ENCODE results near the gene NRGN.
A peak's percentile ranks its signal among the peaks of the same experiment; 100 is the strongest.

NRGN gene

DNA sequence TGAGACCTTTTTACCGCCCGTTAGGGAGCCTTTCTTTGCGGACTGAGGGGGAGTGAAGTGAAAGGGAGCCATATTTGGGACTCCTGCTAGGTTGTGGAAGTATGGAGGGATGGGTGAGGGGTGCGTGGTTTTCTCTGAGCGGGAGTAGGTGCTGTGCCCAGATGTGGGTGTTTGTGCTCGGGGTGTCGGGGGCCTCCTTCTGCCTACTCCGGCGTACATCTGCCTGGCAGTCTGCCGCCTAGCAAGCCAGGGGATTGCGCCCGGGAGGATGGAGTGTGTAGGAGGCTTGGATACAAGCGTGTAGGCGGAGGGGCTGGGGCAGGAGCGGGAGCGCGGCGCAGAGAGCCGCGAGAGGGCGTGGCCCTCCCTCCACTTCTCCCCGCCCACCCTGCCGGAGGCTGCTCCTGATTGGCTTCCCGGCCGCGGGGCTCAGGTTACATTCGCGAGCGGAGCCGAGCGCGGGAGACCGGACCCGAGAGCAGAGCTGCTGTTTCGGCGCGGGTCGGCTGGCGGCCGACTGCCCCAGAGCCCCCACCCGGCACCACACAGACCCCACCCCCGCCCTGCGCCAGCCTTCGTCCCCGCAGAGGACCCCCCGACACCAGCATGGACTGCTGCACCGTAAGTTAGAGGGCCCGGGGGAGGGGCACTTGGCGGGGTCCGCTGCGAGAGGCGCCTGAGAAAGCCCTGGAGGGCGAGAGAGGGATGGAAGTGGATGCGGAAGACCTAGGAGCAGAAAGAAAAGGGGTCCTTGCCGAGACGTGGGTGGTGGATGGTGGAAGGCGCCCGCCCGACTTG, at the start of gene NRGN:
NRGN (plus strand) TSS at position 464 of the 798 bp plus-strand sequence; CDS start at position 607, 143 bp downstream.
- TF ChIP-seq TAF1 (IDR thresholded peaks at IDR 0.05; ENCODE audit: low read depth) (peak; percentile 41; the same call in 1 of the 2 replicates), TCF12 (IDR thresholded peaks at IDR 0.05; ENCODE audit: low read depth) (no peak; the same call in 1 of the 2 replicates), TEAD4 (IDR thresholded peaks at IDR 0.05) (no peak), CREB1 (IDR thresholded peaks at IDR 0.05; ENCODE audit: low read depth) (no peak), RAD21 (IDR thresholded peaks at IDR 0.05; ENCODE audit: low read depth) (no peak), ZBTB7A (IDR thresholded peaks at IDR 0.05; ENCODE audit: low read depth) (0 out of 2 replicates have a peak, but pooled peaks have one; percentile 32), YY1 (IDR thresholded peaks at IDR 0.05; ENCODE audit: low read depth) (0 out of 2 replicates have a peak, but pooled peaks have one; percentile 32), CEBPB (IDR thresholded peaks at IDR 0.05) (no peak), NFIC (IDR thresholded peaks at IDR 0.05) (no peak; the same call in 1 of the 2 replicates), EGR1 (IDR thresholded peaks at IDR 0.05) (peak; percentile 88)
- TF ChIP-seq, protein P1, sequence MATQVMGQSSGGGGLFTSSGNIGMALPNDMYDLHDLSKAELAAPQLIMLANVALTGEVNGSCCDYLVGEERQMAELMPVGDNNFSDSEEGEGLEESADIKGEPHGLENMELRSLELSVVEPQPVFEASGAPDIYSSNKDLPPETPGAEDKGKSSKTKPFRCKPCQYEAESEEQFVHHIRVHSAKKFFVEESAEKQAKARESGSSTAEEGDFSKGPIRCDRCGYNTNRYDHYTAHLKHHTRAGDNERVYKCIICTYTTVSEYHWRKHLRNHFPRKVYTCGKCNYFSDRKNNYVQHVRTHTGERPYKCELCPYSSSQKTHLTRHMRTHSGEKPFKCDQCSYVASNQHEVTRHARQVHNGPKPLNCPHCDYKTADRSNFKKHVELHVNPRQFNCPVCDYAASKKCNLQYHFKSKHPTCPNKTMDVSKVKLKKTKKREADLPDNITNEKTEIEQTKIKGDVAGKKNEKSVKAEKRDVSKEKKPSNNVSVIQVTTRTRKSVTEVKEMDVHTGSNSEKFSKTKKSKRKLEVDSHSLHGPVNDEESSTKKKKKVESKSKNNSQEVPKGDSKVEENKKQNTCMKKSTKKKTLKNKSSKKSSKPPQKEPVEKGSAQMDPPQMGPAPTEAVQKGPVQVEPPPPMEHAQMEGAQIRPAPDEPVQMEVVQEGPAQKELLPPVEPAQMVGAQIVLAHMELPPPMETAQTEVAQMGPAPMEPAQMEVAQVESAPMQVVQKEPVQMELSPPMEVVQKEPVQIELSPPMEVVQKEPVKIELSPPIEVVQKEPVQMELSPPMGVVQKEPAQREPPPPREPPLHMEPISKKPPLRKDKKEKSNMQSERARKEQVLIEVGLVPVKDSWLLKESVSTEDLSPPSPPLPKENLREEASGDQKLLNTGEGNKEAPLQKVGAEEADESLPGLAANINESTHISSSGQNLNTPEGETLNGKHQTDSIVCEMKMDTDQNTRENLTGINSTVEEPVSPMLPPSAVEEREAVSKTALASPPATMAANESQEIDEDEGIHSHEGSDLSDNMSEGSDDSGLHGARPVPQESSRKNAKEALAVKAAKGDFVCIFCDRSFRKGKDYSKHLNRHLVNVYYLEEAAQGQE (IDR thresholded peaks at IDR 0.05; ENCODE audit: low read depth): no peak
- TF ChIP-seq, protein P2, sequence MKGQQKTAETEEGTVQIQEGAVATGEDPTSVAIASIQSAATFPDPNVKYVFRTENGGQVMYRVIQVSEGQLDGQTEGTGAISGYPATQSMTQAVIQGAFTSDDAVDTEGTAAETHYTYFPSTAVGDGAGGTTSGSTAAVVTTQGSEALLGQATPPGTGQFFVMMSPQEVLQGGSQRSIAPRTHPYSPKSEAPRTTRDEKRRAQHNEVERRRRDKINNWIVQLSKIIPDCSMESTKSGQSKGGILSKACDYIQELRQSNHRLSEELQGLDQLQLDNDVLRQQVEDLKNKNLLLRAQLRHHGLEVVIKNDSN (IDR thresholded peaks at IDR 0.05): no peak

- no peak for TF ChIP-seq TCF12 (IDR thresholded peaks at IDR 0.05; ENCODE audit: low read depth)
- TF ChIP-seq, protein P3, sequence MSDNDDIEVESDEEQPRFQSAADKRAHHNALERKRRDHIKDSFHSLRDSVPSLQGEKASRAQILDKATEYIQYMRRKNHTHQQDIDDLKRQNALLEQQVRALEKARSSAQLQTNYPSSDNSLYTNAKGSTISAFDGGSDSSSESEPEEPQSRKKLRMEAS (IDR thresholded peaks at IDR 0.05): no peak
- no peak for TF ChIP-seq TAF1 (IDR thresholded peaks at IDR 0.05; ENCODE audit: low read depth)
- TF ChIP-seq NFIC (IDR thresholded peaks at IDR 0.05): no peak
- no peak for TF ChIP-seq EGR1 (IDR thresholded peaks at IDR 0.05)
- TF ChIP-seq RAD21 (IDR thresholded peaks at IDR 0.05; ENCODE audit: low read depth): no peak
- no peak for TF ChIP-seq CEBPB (IDR thresholded peaks at IDR 0.05)
- no peak for TF ChIP-seq ZBTB7A (IDR thresholded peaks at IDR 0.05; ENCODE audit: low read depth)
- TF ChIP-seq, protein P1 (IDR thresholded peaks at IDR 0.05; ENCODE audit: low read depth): no peak
Observed at GRCh38 chr11:124693142-124693541, 46.6 kb upstream of the NRGN start.

GRCh38 chr11:124699547-124699946, 40.2 kb upstream of the NRGN start:
- TF ChIP-seq TCF12 (IDR thresholded peaks at IDR 0.05; ENCODE audit: low read depth) (no peak), FOXM1 (IDR thresholded peaks at IDR 0.05; ENCODE audit: borderline replicate concordance, low read depth) (no peak), TEAD4 (IDR thresholded peaks at IDR 0.05) (no peak), CEBPB (IDR thresholded peaks at IDR 0.05) (no peak), NFIC (IDR thresholded peaks at IDR 0.05) (no peak), YY1 (IDR thresholded peaks at IDR 0.05; ENCODE audit: low read depth) (no peak), EGR1 (IDR thresholded peaks at IDR 0.05) (no peak)
- TF ChIP-seq, protein P1 (IDR thresholded peaks at IDR 0.05; ENCODE audit: low read depth): no peak
- TF ChIP-seq, protein P3 (IDR thresholded peaks at IDR 0.05): no peak

- TF ChIP-seq TEAD4 (IDR thresholded peaks at IDR 0.05) (no peak), EGR1 (IDR thresholded peaks at IDR 0.05) (no peak), TCF12 (IDR thresholded peaks at IDR 0.05; ENCODE audit: low read depth) (no peak), TAF1 (IDR thresholded peaks at IDR 0.05; ENCODE audit: low read depth) (no peak), ZBTB7A (IDR thresholded peaks at IDR 0.05; ENCODE audit: low read depth) (no peak), CEBPB (IDR thresholded peaks at IDR 0.05) (no peak), YY1 (IDR thresholded peaks at IDR 0.05; ENCODE audit: low read depth) (no peak), EP300 (IDR thresholded peaks at IDR 0.05; ENCODE audit: borderline replicate concordance) (no peak)
- TF ChIP-seq, protein P3 (IDR thresholded peaks at IDR 0.05): no peak
- TF ChIP-seq, protein P1 (IDR thresholded peaks at IDR 0.05; ENCODE audit: low read depth): no peak
Observed at GRCh38 chr11:124700028-124700427, 39.7 kb upstream of the NRGN start.
